Activated T-helper 17 cell treated with anti-CD3 and anti-CD28 coated beads, Interleukin-2, amount 50 U/mL, for 72 hours (primary cell): ENCODE data around the gene GALNT2. TPM values are rescaled to one million over a fixed set of nuclear protein-coding genes. Genes with fewer than 3 reads are reported as not detected.

ENCODE experiments used
- ATAC-seq: fragments of 150-1000 bp; cut with Tn5 transposase; replicated peaks from 2 replicates; pipeline ENCODE4 v1.10.0; 2021; ENCODE audit warnings: mild to moderate bottlenecking, moderate library complexity
- H3K27ac Mint-ChIP-seq: one replicate; pipeline ENCODE4 v1.8.0; 2022; ENCODE audit warnings: mixed read lengths
- H3K27me3 Mint-ChIP-seq: one replicate; pipeline ENCODE4 v1.8.0; 2022; ENCODE audit warnings: mixed read lengths
- H3K36me3 Mint-ChIP-seq: one replicate; pipeline ENCODE4 v1.8.0; 2022; ENCODE audit warnings: low read depth, mild to moderate bottlenecking, mixed read lengths
- H3K4me1 Mint-ChIP-seq: one replicate; pipeline ENCODE4 v1.8.0; 2022; ENCODE audit warnings: mixed read lengths
- H3K4me3 Mint-ChIP-seq: one replicate; pipeline ENCODE4 v1.8.0; 2022; ENCODE audit warnings: mild to moderate bottlenecking, mixed read lengths
- H3K9me3 Mint-ChIP-seq: one replicate; pipeline ENCODE4 v1.8.0; 2022; ENCODE audit warnings: mixed read lengths
- total RNA-seq, 2 donors: library from RNA; stranded (reverse); gene quantifications; one replicate each; pipeline ENCODE4 v1.2.3, GENCODE V29; 2022

Gene GALNT2
- total RNA-seq, 2 donors from 2014 or later: 49.7 to 53.6 TPM

DNA sequence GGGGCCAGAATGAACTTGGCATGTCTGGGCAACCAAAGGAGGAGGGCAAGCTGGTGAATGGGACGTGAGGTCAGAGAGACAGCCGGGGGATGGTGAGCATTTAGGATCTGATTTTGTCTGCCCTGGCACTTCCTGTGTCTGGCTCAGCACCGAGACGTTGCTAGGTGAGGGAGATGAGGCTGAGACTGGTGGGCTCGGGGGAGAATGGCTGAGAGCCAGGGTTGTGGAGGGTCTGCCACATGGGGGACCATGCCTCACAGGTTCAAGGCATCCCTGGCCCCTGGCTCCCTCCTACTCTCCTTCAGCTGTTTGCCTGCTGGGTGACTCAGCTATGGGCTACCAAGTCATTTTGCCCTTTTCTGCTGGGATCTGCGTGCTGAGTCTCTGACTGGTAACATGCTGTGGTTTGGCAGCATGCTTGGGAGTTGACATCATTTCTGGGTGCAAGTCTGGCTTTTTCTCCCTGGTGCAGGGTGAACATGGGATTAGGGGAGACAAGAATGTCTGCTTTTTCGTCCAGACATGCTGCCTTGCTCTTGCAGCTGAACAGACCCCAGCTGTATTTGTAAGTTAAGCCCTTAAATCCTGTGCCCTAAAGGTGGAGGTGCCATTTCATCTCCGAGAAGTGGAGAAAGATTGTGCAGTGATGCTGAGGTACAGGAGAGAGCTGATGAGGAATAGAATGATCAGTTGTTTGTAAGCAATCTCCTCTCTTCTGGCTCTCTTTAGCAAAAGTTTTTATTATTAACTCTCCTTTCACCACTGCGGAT, 17.6 kb downstream of the GALNT2 start:
- H3K27me3 Mint-ChIP-seq: no peaks in the 10 kb centered on the region
- peaks cover 32% of the 10 kb centered on the region for H3K36me3 Mint-ChIP-seq
- ATAC-seq: peak; percentile 100
- H3K4me3 Mint-ChIP-seq: peak overlapping the region; percentile 56
- H3K9me3 Mint-ChIP-seq: peaks cover 6% of the 10 kb centered on the region
- H3K4me1 Mint-ChIP-seq: peaks cover 49% of the 10 kb centered on the region
- H3K27ac Mint-ChIP-seq: peak overlapping the region; percentile 91

DNA sequence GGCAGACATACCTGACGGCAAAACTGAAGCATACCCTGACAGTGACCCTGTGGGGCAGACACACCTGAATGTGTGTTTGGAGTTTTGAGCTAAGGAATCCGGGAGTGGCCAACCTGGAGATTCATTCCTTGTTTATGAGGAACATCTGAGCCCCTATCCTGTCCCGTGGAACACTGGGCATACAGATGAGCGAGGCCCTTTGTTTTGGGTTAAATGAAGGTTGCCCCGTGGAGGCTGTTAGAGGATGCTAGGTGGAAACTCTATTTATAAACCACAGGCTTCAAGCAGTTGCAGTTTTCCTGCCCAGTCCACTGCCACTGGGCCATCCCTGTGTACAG, 18.1 kb downstream of the GALNT2 start:
- Mint-ChIP-seq H3K36me3 (peaks cover 32% of the 10 kb centered on the region), H3K4me3 (peak overlapping the region; percentile 56), H3K27me3 (no peaks in the 10 kb centered on the region), H3K27ac (peak overlapping the region; percentile 91), H3K9me3 (peaks cover 6% of the 10 kb centered on the region), H3K4me1 (peaks cover 49% of the 10 kb centered on the region)
- no peak for ATAC-seq

GRCh38 chr1:230086151-230086550, 19.1 kb downstream of the GALNT2 start:
- no peak for ATAC-seq
- H3K27ac Mint-ChIP-seq: no peak overlapping the region
- peaks cover 37% of the 10 kb centered on the region for H3K36me3 Mint-ChIP-seq
- H3K4me1 Mint-ChIP-seq: peaks cover 52% of the 10 kb centered on the region
- H3K9me3 Mint-ChIP-seq: peaks cover 6% of the 10 kb centered on the region
- H3K27me3 Mint-ChIP-seq: no peaks in the 10 kb centered on the region
- H3K4me3 Mint-ChIP-seq: no peak overlapping the region

DNA sequence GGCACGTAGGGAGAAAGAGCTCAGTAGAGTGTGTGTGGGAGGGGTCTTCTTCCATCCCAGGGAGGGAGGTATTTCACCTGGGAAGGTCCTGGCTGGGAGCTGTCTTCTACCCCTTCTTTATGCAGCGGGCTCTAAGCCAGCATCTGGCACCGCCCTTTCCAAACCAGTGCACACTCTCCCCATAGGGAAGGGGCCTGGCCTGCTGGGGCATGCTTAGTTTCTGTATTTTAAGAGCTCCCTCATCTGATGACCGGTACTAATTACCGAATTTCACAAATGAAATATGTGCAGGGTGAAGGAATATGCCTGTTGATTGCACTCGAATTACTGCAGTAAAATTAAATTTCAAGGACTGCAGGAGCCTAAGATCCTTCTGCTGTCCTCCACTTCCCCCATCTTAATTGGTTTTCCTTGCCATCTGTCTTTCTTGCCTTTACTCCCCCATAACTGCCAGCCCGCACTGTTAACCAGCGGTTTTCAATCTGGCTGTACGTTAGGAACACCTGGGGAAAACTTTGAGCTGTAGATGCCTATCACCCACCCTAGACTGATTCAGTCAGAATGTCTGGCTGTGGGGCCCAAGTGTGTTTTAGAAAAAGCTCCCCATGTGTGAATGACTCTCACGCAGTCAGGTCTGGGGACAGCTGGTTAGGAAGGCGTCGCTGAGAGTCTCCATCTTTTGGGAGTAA, 20.1 kb downstream of the GALNT2 start:
- peaks cover 6% of the 10 kb centered on the region for H3K9me3 Mint-ChIP-seq
- H3K27ac Mint-ChIP-seq: no peak overlapping the region
- H3K4me1 Mint-ChIP-seq: peaks cover 44% of the 10 kb centered on the region
- no peak for ATAC-seq
- H3K27me3 Mint-ChIP-seq: no peaks in the 10 kb centered on the region
- peaks cover 40% of the 10 kb centered on the region for H3K36me3 Mint-ChIP-seq
- H3K4me3 Mint-ChIP-seq: no peak overlapping the region

GRCh38 chr1:230087717-230088105, 20.7 kb downstream of the GALNT2 start:
- Mint-ChIP-seq H3K27ac (no peak overlapping the region), H3K36me3 (peaks cover 39% of the 10 kb centered on the region), H3K4me3 (no peak overlapping the region), H3K4me1 (peaks cover 39% of the 10 kb centered on the region), H3K9me3 (peaks cover 2% of the 10 kb centered on the region), H3K27me3 (no peaks in the 10 kb centered on the region)
- no peak for ATAC-seq

GRCh38 chr1:230090194-230090711, 23.2 kb downstream of the GALNT2 start:
- no peaks in the 10 kb centered on the region for H3K27me3 Mint-ChIP-seq
- no peak overlapping the region for H3K4me3 Mint-ChIP-seq
- H3K36me3 Mint-ChIP-seq: peaks cover 33% of the 10 kb centered on the region
- no peak for ATAC-seq
- H3K4me1 Mint-ChIP-seq: peaks cover 33% of the 10 kb centered on the region
- no peaks in the 10 kb centered on the region for H3K9me3 Mint-ChIP-seq
- no peak overlapping the region for H3K27ac Mint-ChIP-seq

GRCh38 chr1:230091473-230092231, 24.6 kb downstream of the GALNT2 start:
- peaks cover 33% of the 10 kb centered on the region for H3K36me3 Mint-ChIP-seq
- ATAC-seq: no peak

DNA sequence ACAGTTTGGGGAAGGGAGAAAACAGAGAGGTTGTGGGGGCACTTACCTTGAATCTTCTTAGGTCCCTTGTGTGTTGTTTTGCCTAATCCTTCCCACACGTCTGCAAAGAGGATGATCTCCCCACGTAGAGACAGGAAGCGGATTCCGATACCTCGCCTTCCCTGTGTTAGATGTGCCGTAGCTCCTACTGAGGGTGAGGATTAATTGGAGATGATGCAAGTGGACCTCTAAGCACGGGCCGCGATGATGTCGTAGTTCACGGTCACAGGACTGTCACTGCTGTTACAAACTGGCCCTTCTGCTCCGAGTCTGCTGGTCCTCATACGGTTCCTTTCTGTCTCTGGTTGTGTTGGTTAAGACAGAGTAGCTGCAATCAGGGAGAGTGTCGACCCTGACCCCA, 27.7 kb downstream of the GALNT2 start:
- Mint-ChIP-seq H3K27me3 (no peaks in the 10 kb centered on the region), H3K36me3 (peaks cover 33% of the 10 kb centered on the region), H3K4me1 (peaks cover 24% of the 10 kb centered on the region), H3K9me3 (no peaks in the 10 kb centered on the region), H3K4me3 (no peak overlapping the region), H3K27ac (no peak overlapping the region)
- no peak for ATAC-seq

More at GRCh38 chr1:230091473-230092231, 24.6 kb downstream of the GALNT2 start:
- no peak overlapping the region for H3K4me3 Mint-ChIP-seq
- H3K27ac Mint-ChIP-seq: no peak overlapping the region
- peaks cover 24% of the 10 kb centered on the region for H3K4me1 Mint-ChIP-seq
- H3K9me3 Mint-ChIP-seq: no peaks in the 10 kb centered on the region
- no peaks in the 10 kb centered on the region for H3K27me3 Mint-ChIP-seq

DNA sequence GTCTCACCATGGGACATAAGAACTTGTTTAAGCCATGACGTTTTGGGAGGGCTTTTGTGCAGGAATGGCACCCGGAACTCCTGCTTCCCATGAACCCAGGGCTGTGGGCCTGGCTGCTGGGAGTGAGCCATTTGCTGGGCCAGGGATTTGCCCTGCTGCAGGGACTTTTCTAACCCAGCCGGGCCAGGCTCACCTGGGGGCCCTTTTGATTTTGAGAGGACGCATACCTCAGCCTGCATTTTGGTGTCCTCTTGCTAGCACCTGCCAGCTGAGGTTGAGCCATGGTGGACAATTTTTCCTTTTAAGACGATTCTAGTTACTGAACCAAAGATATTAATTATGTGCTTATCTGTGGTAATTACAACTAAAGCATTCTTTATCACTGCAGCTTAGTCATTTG, 28.9 kb downstream of the GALNT2 start:
- no peaks in the 10 kb centered on the region for H3K9me3 Mint-ChIP-seq
- no peaks in the 10 kb centered on the region for H3K27me3 Mint-ChIP-seq
- no peak for ATAC-seq
- no peak overlapping the region for H3K4me3 Mint-ChIP-seq
- peaks cover 16% of the 10 kb centered on the region for H3K4me1 Mint-ChIP-seq
- peaks cover 23% of the 10 kb centered on the region for H3K36me3 Mint-ChIP-seq
- no peak overlapping the region for H3K27ac Mint-ChIP-seq

DNA sequence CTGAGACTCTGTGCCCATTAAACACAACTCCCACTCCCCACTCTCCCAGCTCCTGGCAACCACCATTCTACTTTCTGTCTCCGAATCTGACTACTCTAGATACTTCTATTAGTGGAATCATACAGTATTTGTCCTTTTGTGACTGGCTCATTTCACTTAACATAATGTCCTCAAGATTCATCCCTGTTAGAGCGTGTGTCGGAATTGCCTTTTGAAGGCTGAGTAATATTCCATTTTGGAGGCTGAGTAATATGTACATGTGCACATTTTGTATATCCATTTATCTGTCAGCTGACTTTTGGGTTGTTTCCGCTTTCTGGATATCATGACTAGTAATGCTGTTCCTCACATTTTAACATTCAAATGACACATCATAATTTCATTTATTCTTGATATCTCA, 30.3 kb downstream of the GALNT2 start:
- Mint-ChIP-seq H3K4me1 (peaks cover 25% of the 10 kb centered on the region), H3K4me3 (no peak overlapping the region), H3K9me3 (no peaks in the 10 kb centered on the region), H3K36me3 (peaks cover 11% of the 10 kb centered on the region), H3K27me3 (no peaks in the 10 kb centered on the region), H3K27ac (no peak overlapping the region)
- no peak for ATAC-seq

- no peaks in the 10 kb centered on the region for H3K9me3 Mint-ChIP-seq
- H3K36me3 Mint-ChIP-seq: peaks cover 15% of the 10 kb centered on the region
- no peak overlapping the region for H3K4me3 Mint-ChIP-seq
- no peak for ATAC-seq
- H3K4me1 Mint-ChIP-seq: peaks cover 30% of the 10 kb centered on the region
- H3K27ac Mint-ChIP-seq: no peak overlapping the region
- no peaks in the 10 kb centered on the region for H3K27me3 Mint-ChIP-seq
These were observed 31.7 kb downstream of the GALNT2 start for GRCh38 chr1:230098723-230099122.

DNA sequence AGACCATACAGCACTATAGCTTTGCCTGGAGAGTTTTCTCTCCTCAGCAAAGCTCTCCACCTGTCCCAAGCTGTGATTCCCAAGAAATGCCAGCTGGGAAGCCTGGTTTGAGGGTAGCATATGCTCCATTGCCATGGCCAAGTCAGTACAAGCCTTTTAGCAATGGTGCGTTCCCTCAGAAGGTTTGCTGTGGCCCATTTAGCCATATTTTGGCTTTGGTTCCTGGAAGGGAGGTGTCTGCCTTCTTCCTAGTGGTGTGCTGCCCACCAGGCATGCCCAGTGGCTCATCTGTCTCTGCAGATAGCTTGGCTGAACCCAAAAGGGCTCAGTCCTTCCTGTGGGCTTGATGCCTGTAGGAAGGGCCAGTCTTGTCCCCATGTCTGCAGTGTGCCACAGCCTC, 32.4 kb downstream of the GALNT2 start:
- Mint-ChIP-seq H3K4me1 (peaks cover 38% of the 10 kb centered on the region), H3K4me3 (no peak overlapping the region), H3K27ac (no peak overlapping the region), H3K9me3 (no peaks in the 10 kb centered on the region), H3K36me3 (peaks cover 17% of the 10 kb centered on the region), H3K27me3 (no peaks in the 10 kb centered on the region)
- no peak for ATAC-seq

- no peaks in the 10 kb centered on the region for H3K9me3 Mint-ChIP-seq
- no peak overlapping the region for H3K4me3 Mint-ChIP-seq
- H3K36me3 Mint-ChIP-seq: peaks cover 17% of the 10 kb centered on the region
- H3K4me1 Mint-ChIP-seq: peaks cover 45% of the 10 kb centered on the region
- ATAC-seq: no peak
- no peaks in the 10 kb centered on the region for H3K27me3 Mint-ChIP-seq
- peak overlapping the region; percentile 53 for H3K27ac Mint-ChIP-seq
These were observed 33.9 kb downstream of the GALNT2 start for GRCh38 chr1:230100932-230101331.

DNA sequence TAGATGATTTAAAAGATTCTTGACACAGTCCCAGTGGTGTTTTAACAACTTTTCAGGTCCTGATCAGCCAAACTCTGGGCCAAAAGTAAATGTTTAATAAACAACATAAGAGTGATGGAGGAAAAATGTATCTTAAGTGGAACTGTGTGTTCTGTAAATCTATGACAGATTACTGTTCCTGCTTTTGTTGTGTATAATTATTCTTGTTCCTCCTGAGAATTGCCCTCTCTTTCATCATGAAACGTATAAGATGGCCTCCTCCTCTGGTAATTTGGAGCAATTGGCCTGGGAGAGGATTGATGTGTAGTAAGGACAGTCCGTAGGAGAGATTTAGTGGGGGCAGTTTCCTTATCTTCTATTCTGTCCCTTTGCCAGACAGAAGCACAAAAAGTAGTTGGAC, 34.5 kb downstream of the GALNT2 start:
- no peak for ATAC-seq
- H3K27me3 Mint-ChIP-seq: no peaks in the 10 kb centered on the region
- peaks cover 51% of the 10 kb centered on the region for H3K4me1 Mint-ChIP-seq
- peaks cover 22% of the 10 kb centered on the region for H3K36me3 Mint-ChIP-seq
- peak overlapping the region; percentile 53 for H3K27ac Mint-ChIP-seq
- no peak overlapping the region for H3K4me3 Mint-ChIP-seq
- no peaks in the 10 kb centered on the region for H3K9me3 Mint-ChIP-seq
